ACC112 (cell line): ENCODE measurements around the gene ACVR1B.

Source experiments
- H2AFZ ChIP-seq: fragments of 200-600 bp; sonication (generic); one replicate; pipeline ENCODE4 v1.6.0; 2017; ENCODE audit warnings: antibody characterized with exemption, low read length; ENCODE audit not compliant: unreplicated experiment
- H3K27ac ChIP-seq: fragments of 200-600 bp; sonication (generic); 2 replicates; pipeline ENCODE4 v1.5.1; 2014; ENCODE audit warnings: low read depth, mild to moderate bottlenecking, antibody characterized with exemption, low read length, moderate library complexity
- H3K27me3 ChIP-seq: fragments of 200-600 bp; sonication (generic); 2 replicates; pipeline ENCODE4 v1.6.1; 2014; ENCODE audit warnings: mild to moderate bottlenecking, antibody characterized with exemption, low read length, moderate library complexity, mixed read lengths; ENCODE audit not compliant: insufficient read depth
- H3K36me3 ChIP-seq: fragments of 200-600 bp; sonication (generic); 2 replicates; pipeline ENCODE4 v1.6.1; 2016; ENCODE audit warnings: mild to moderate bottlenecking, antibody characterized with exemption, low read length, moderate library complexity, mixed read lengths; ENCODE audit not compliant: insufficient read depth
- H3K4me1 ChIP-seq: fragments of 200-600 bp; sonication (generic); one replicate; pipeline ENCODE4 v1.6.1; 2016; ENCODE audit warnings: low read length, mixed read lengths; ENCODE audit not compliant: insufficient read depth, unreplicated experiment, control insufficient read depth
- H3K4me3 ChIP-seq: fragments of 200-600 bp; sonication (generic); 2 replicates; pipeline ENCODE4 v1.5.1; 2014; ENCODE audit warnings: mild to moderate bottlenecking, low read depth, low read length
- H3K79me2 ChIP-seq: fragments of 200-600 bp; sonication (generic); one replicate; pipeline ENCODE4 v1.6.0; 2016; ENCODE audit warnings: low read length; ENCODE audit not compliant: control insufficient read depth, unreplicated experiment, insufficient read depth

Gene ACVR1B

GRCh38 chr12:51920046-51920445 lies 31.5 kb upstream of the ACVR1B start:
- Histone ChIP-seq H3K79me2 (no peaks in the 10 kb centered on the region), H3K27me3 (no peaks in the 10 kb centered on the region), H3K4me1 (peaks cover 16% of the 10 kb centered on the region), H3K36me3 (no peaks in the 10 kb centered on the region), H3K27ac (no peak overlapping the region), H2AFZ (no peak overlapping the region), H3K4me3 (no peak overlapping the region)

DNA sequence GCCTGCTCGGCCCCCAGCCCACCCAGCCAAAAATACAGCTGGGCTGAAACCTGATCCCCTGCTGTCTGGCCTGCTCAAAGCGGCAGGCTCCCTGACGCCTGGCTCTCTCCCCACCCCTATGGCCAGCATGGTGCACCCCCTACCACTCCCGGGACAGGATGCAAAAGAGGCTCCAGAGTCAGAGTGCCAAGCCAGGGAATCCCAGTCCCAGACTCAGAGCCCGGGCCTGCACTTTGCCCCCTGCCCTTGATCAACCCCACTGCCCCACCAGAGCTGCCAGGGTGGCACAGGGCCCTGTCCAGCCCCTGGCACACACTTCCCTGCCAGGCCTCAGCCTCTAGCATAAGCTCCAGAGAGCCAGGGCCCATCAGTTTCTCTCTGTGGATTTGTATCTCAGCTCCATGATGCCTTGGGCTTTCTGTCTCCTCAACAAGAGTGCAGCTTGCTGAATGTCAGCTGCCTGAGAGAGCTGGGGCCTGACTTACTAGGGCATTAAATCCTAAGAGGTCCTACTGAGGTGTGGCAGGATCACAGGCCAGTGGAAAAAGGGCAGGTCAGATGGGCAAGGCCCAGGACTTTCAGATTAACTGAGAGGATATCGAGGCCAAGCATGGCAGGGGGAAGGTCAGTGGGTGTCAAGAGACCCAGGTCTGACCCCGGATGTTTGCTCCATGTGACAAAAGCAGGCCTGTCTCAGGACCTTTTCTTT lies 30.3 kb upstream of the ACVR1B start:
- no peak overlapping the region for H2AFZ ChIP-seq

DNA sequence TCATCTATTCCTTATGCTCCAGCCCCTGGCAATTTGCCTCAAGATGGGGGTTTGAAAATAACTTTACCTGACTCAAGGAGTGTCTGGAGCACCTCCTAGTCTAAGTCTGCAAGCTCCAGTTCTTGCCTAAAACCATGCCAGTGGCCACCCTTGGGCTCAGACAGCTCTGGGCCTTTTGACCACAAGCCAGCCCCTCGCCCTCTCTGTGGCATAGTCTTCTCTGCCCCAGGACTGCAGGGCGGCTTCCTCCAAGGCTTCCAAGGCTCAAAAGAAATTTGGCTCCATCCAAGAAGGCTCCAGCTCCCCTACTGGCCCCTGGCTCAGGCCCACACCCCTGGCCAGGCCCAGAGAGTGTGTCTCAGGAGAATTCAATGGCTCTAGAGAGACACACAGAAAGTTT lies 29.4 kb upstream of the ACVR1B start:
- no peaks in the 10 kb centered on the region for H3K27me3 ChIP-seq
- no peak overlapping the region for H3K4me3 ChIP-seq
- no peak overlapping the region for H2AFZ ChIP-seq
- H3K4me1 ChIP-seq = peaks cover 16% of the 10 kb centered on the region
- H3K79me2 ChIP-seq = no peaks in the 10 kb centered on the region
- H3K36me3 ChIP-seq = no peaks in the 10 kb centered on the region
- H3K27ac ChIP-seq = no peak overlapping the region

More for the DNA sequence above, 30.3 kb upstream of the ACVR1B start:
- no peak overlapping the region for H3K27ac ChIP-seq
- no peaks in the 10 kb centered on the region for H3K36me3 ChIP-seq
- no peaks in the 10 kb centered on the region for H3K27me3 ChIP-seq
- peaks cover 16% of the 10 kb centered on the region for H3K4me1 ChIP-seq
- H3K4me3 ChIP-seq = no peak overlapping the region
- H3K79me2 ChIP-seq = no peaks in the 10 kb centered on the region

DNA sequence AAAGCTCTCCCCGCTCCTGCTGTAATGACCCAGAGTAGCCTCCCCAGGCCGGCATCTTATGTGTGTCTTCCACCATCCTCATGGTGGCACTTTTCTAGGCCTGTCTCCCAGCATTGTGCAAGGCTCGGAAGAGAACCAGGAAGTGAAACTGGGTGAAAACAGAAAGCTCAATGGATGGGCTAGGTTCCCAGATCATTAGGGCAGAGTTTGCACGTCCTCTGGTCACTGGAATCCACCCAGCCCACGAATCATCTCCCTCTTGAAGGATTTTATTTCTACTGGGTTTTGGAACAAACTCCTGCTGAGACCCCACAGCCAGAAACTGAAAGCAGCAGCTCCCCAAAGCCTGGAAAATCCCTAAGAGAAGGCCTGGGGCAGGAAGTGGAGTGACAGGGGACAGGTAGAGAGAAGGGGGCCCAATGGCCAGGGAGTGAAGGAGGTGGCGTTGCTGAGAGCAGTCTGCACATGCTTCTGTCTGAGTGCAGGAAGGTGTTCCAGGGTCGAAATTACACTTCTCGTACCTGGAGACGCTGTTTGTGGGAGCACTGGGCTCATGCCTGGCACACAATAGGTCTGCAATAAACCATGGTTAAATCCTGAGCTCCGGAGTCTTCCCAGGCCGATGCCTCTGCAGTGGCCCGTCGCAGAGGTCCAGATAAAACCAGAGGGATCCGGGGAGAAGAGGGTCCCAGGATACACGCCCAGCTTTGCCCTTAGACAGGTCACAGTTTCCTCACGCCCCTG lies 28.6 kb upstream of the ACVR1B start:
- Histone ChIP-seq H3K27me3 (no peaks in the 10 kb centered on the region), H3K4me1 (peaks cover 16% of the 10 kb centered on the region), H3K4me3 (peak overlapping the region; percentile 54; the same call in 1 of the 2 replicates), H3K27ac (peak overlapping the region; percentile 36; the same call in 1 of the 2 replicates), H2AFZ (peak overlapping the region; percentile 98), H3K36me3 (no peaks in the 10 kb centered on the region), H3K79me2 (no peaks in the 10 kb centered on the region)

GRCh38 chr12:51923506-51924365 lies 27.8 kb upstream of the ACVR1B start:
- Histone ChIP-seq H3K36me3 (no peaks in the 10 kb centered on the region), H2AFZ (peak overlapping the region; percentile 98), H3K4me1 (peaks cover 16% of the 10 kb centered on the region), H3K79me2 (no peaks in the 10 kb centered on the region), H3K4me3 (peak overlapping the region; percentile 54; the same call in 1 of the 2 replicates), H3K27me3 (no peaks in the 10 kb centered on the region), H3K27ac (no peak overlapping the region)

DNA sequence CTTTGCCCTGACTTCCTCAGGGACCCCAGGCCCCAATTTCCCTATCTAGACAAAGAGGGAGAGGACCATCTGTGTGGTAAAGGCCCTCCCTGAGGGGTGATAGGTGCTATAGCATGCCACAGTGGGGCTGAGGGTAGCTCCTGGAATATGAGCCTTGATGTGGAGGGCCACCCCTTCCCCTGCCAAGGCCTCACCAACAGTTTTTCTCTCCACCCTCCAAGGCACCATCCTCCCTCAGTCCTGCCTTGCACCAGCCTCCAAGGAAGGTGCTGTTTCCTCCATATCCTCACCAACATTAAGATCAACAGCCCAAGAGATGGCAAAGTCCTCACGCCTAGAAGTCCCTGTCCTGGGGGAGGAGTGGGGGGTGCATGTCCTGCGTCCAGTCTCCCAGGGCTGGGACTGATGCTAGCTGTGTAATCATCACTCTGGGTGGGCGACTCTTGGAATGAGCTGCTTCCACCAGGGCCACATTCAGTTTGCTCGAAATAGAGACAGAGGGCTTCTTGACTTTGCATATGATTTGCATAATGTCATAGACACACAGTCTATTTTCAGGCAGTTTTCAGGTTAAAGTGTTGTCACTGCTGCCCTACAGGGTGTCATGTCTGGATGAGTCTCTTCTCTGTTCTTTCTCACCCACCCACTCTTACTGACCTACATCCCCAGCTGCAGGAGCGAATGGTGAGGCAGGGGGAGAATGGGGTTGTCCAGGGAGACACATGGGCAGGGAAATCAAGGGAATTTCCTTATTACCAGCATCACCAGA lies 26.8 kb upstream of the ACVR1B start:
- Histone ChIP-seq H3K79me2 (no peaks in the 10 kb centered on the region), H3K27ac (no peak overlapping the region), H2AFZ (no peak overlapping the region), H3K4me1 (peaks cover 16% of the 10 kb centered on the region), H3K36me3 (no peaks in the 10 kb centered on the region), H3K27me3 (no peaks in the 10 kb centered on the region), H3K4me3 (no peak overlapping the region)

GRCh38 chr12:51925346-51926063 lies 26.0 kb upstream of the ACVR1B start:
- Histone ChIP-seq H3K36me3 (no peaks in the 10 kb centered on the region), H3K27me3 (no peaks in the 10 kb centered on the region), H2AFZ (no peak overlapping the region), H3K27ac (no peak overlapping the region), H3K4me1 (peaks cover 16% of the 10 kb centered on the region), H3K79me2 (no peaks in the 10 kb centered on the region), H3K4me3 (no peak overlapping the region)

DNA sequence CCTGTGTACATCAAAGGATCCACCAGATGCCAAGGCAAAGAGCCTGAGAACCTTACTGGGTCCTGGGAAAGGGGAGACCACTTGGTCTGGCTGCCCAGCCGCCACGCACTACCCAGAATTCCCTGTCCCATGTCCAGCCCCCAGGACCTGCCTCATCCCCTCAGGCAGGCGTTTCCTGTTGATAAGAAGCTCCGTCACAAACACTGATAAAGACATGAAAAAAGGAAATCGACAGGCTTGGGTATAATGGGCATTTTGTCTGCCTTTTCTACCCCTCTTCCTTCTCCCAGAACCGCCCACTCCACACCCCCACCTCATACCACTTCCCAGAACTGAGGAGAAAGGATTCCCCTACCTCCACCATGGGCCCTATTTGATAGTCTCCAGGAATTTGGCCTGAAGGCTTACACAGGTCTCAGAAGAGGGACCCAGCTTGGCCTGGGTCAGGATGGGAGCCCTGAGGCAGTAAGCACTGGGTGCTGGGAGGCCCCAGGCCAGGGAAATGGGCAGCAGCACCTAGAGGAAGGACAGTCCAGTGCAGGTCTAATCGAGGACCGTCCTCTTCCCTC lies 25.4 kb upstream of the ACVR1B start:
- Histone ChIP-seq H3K27ac (no peak overlapping the region), H3K27me3 (no peaks in the 10 kb centered on the region), H3K4me3 (no peak overlapping the region), H2AFZ (no peak overlapping the region), H3K79me2 (no peaks in the 10 kb centered on the region), H3K36me3 (no peaks in the 10 kb centered on the region), H3K4me1 (peaks cover 16% of the 10 kb centered on the region)

DNA sequence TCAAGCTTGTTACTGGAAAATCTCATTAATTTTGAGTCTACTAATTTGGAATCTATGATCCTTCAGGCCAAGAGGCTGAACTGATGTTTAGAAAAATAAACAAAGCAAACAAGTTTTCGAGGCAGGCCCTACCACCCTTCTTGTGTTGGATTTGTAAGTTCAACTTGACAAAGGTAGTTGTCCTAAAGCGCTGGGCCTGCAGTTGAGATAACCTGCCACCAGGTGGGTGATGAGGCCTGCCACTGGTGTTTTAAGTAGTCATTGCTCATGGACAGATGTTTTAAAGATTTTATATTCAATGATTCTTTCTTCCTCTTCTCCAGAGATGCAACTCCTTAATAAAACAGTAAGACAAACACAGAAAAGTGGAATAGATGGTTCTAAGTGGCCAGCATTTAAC lies 24.8 kb upstream of the ACVR1B start:
- Histone ChIP-seq H3K4me1 (peaks cover 16% of the 10 kb centered on the region), H3K27ac (no peak overlapping the region), H3K27me3 (no peaks in the 10 kb centered on the region), H2AFZ (no peak overlapping the region), H3K36me3 (no peaks in the 10 kb centered on the region), H3K4me3 (no peak overlapping the region), H3K79me2 (no peaks in the 10 kb centered on the region)
